Ascending aorta (tissue), 2 donors: ENCODE measurements around the gene STK32C. TPM values are rescaled to one million over a fixed set of nuclear protein-coding genes. Genes with fewer than 3 reads are reported as not detected.
"Not testable (repeated sequence)": the region's sequence is repeated elsewhere in the genome, so short reads cannot be mapped to it uniquely, and the experiment has no call there.

Experiments used
- DNase-seq, 2 donors: peaks; one replicate each; pipeline ENCODE4 v3.0.0-alpha.2; 2019; ENCODE audit warnings: low spot score in 2 of 2
- H3K27ac ChIP-seq, 2 donors: fragments of 200-600 bp; sonication (generic); one replicate each; pipeline ENCODE4 v1.5.1; 2016 to 2017; ENCODE audit warnings: mild to moderate bottlenecking in 1 of 2
- H3K27me3 ChIP-seq: fragments of 200-600 bp; sonication (generic); one replicate; pipeline ENCODE4 v1.5.1; 2017
- H3K36me3 ChIP-seq, 2 donors: fragments of 200-600 bp; sonication (generic); one replicate each; pipeline ENCODE4 v1.5.1; 2016
- H3K4me1 ChIP-seq, 2 donors: fragments of 200-600 bp; sonication (generic); one replicate each; pipeline ENCODE4 v1.5.1; 2016 to 2017; ENCODE audit warnings: mild to moderate bottlenecking in 1 of 2
- H3K4me3 ChIP-seq, 2 donors: fragments of 200-600 bp; sonication (generic); one replicate each; pipeline ENCODE4 v1.5.1; 2016 to 2017; ENCODE audit warnings: mild to moderate bottlenecking in 1 of 2
- H3K9me3 ChIP-seq, 2 donors: fragments of 200-600 bp; sonication (generic); one replicate each; pipeline ENCODE4 v1.5.1; 2016
- CTCF ChIP-seq, 3 experiments: fragments of 200-600 bp in 2 of 3; fragments of 450-650 bp in 1 of 3; sonication (generic) in 2 of 3; IDR thresholded peaks; one replicate each; pipeline ENCODE4 v1.5.1; 2016 to 2019; ENCODE audit warnings: antibody characterized with exemption in 3 of 3, mild to moderate bottlenecking in 1 of 3, moderate library complexity in 1 of 3
- intact Hi-C: fragments of 100-400 bp; cut with DNase I; formaldehyde crosslinking; loops from one replicate; pipeline ENCODE4 v1.15.1; 2023
- total RNA-seq: library from RNA; depleted of rRNA; stranded (reverse); fragments of >200 nt; gene quantifications from one replicate; pipeline ENCODE4 v1.1.0, GENCODE V29; 2016

Gene STK32C
- total RNA-seq, 1 donor from 2014 or later = 16.2 TPM

GRCh38 chr10:132297526-132297925 lies 10.2 kb downstream of the STK32C start:
- peak in 1 of 2 donors; percentile 34 for DNase-seq

DNA sequence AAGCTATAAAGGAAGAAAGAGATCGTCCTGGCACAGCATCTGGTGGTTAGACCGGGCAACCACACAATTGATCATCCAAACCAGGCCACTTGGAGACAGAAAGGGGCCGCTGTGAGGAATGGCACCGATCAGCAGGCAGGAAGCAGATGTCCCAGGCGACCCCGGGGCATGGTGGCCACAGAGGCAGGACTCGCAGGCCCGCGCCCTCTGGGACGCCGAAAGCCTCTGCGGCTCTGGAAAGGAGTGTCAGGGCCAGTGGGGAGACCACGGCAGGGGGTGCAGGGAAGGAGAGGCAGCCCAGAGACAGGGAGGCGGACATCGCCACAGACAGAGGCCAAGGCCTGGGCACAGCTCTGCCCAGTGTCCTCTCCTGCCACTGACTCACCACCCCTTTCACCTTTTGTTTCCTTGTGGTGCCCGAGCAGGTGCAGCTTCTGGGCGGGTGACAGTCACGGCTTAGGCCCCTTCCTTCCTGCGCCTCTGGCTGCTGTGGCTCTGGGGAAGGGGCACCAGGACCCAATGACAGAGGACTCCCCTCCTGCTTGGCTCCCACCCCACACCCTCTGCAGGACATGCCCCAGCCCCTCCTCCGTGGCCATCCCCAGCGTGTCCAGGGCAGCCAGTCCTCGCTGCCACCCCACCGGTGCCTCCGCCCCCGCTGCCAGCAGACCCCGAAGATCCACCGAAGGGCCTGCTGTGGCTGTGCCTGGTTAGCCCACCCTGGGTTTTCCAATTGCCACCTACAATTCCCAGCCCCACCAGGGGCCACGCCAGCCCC lies 10.9 kb downstream of the STK32C start:
- DNase-seq = peak in 1 of 2 donors; percentile 60
- H3K27me3 ChIP-seq = no peaks in the 10 kb centered on the region
- no peak overlapping the region for H3K4me3 ChIP-seq
- no peak overlapping the region for H3K27ac ChIP-seq
- intact Hi-C loops = no loop called here
- no peaks in the 10 kb centered on the region for H3K9me3 ChIP-seq
- no peak for TF ChIP-seq CTCF (IDR thresholded peaks at IDR 0.05)
- no peaks in the 10 kb centered on the region for H3K4me1 ChIP-seq
- H3K36me3 ChIP-seq = no peaks in the 10 kb centered on the region

More at GRCh38 chr10:132297526-132297925, 10.2 kb downstream of the STK32C start:
- Histone ChIP-seq H3K36me3 (no peaks in the 10 kb centered on the region), H3K4me1 (no peaks in the 10 kb centered on the region), H3K27me3 (no peaks in the 10 kb centered on the region), H3K27ac (no peak overlapping the region), H3K9me3 (no peaks in the 10 kb centered on the region), H3K4me3 (no peak overlapping the region)
- intact Hi-C loops = no loop called here
- no peak for TF ChIP-seq CTCF (IDR thresholded peaks at IDR 0.05)

DNA sequence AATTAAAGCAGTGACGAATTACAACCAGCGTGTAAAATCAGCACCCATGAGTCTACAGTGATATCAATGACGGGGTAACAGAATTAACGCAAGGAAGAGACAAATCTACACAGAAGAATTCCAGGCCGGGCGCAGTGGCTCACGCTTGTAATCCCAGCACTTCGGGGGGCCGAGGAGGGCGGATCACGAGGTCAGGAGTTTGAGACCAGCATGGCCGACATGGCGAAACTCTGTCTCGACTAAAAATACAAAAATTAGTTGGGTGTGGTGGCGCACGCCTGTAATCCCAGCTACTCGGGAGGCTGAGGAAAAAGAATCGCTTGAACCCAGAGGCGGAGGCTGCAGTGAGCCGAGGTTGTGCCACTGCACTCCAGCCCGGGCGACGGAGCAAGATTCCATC lies 12.3 kb downstream of the STK32C start:
- H3K27ac ChIP-seq, H3K9me3 ChIP-seq, H3K4me3 ChIP-seq, H3K27me3 ChIP-seq, intact Hi-C loops, H3K4me1 ChIP-seq, H3K36me3 ChIP-seq: not testable (repeated sequence)
- DNase-seq = peak in 1 of 2 donors; percentile 30

DNA sequence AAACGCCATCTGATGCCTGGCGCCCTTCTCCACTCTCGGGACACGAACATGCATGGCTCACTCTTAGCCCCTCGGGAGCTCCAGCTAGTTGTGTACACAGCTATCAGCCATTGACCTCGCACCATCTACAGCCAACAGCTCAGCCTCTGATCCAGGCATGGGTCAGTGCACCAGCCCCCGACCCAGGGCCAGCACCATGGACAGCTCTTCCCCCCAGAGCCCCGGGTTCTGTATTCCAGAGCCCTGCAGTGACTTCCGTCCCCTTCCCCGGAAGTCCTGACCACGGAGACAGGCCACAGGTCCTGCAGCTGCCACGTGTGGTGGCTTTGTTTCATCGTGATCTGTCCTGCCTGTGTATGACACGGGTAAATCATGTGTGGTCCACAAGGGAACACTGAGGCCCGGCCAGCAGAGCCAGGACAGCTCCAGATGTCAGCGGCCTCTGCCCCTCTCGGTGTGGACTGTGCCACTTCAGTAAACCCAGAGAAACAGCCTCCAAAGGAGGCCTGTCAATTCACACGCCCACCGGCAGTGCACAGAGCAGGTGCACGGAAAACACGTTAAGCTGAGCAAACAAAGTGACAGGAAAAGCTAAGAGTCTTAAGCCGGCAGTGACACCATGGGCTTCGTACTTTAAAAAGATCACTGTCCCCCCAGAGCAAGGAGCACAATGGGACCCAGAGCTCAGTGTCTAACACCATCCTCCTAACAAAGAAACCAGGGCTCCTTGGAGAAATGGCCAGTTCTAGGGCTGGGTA lies 13.0 kb downstream of the STK32C start:
- no peaks in the 10 kb centered on the region for H3K36me3 ChIP-seq
- H3K4me3 ChIP-seq = no peak overlapping the region
- no peaks in the 10 kb centered on the region for H3K27me3 ChIP-seq
- no peak for TF ChIP-seq CTCF (IDR thresholded peaks at IDR 0.05)
- peak in 1 of 2 donors; percentile 45 for DNase-seq
- intact Hi-C loops = no loop called here
- peaks cover 0 to under 1% of the 10 kb centered on the region in 2 donors for H3K9me3 ChIP-seq
- no peaks in the 10 kb centered on the region for H3K4me1 ChIP-seq
- no peak overlapping the region for H3K27ac ChIP-seq

DNA sequence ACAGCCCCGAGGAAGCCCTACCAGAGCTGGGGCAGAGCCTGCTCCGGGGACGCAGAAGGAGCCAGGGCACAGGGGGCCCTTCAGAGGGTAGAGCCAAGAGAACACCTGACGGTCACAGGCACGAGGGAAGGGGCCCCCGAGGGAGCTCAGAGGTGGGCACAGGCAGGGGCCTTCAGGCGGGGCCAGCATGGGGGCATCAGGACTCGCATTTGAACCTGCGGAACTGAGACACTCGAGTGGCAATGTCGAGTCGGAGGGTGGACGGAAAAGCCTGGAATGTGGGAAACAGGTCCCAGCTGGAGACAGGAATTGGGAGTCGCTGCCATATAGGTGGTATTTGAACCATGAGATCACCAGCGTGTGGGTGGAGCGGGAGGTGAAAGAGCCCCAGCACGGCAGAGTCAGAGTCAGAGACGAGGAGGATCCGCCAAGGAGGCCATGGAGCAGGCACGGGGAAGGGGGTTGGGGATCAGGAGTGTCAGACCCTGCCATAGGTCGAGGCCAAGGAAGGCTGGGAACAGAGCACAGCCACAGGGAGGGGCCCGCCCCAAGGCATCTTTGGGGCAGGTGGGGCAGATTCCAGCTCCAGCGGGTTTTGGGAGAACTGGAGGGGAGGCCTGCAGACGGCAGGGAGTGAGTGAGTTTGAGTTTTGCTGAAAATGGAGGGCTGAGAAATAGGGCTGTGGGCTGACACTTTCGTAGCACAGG lies 13.8 kb downstream of the STK32C start:
- H3K27me3 ChIP-seq = no peaks in the 10 kb centered on the region
- no peak overlapping the region for H3K4me3 ChIP-seq
- DNase-seq = peak in 1 of 2 donors; percentile 53
- H3K4me1 ChIP-seq = no peaks in the 10 kb centered on the region
- no peak for TF ChIP-seq CTCF (IDR thresholded peaks at IDR 0.05)
- intact Hi-C loops = no loop called here
- peaks cover 0 to 5% of the 10 kb centered on the region in 2 donors for H3K9me3 ChIP-seq
- H3K36me3 ChIP-seq = no peaks in the 10 kb centered on the region
- no peak overlapping the region for H3K27ac ChIP-seq
